Thyroid gland (tissue), 4 donors: ENCODE measurements around the gene PPM1F. TPM values are rescaled to one million over a fixed set of nuclear protein-coding genes. Genes with fewer than 3 reads are reported as not detected.
A peak's percentile ranks its signal among the peaks of the same experiment; 100 is the strongest.

Experiments
- DNase-seq, 2 donors: peaks; one replicate each; pipeline ENCODE4 v3.0.0-alpha.2; 2019
- H3K27ac ChIP-seq, 3 donors: fragments of 200-600 bp; sonication (generic); 1 replicate in 2 of 3; 2 replicates in 1 of 3; pipeline ENCODE4 v1.5.1; 2016 to 2019; ENCODE audit warnings: mild to moderate bottlenecking in 1 of 3, moderate library complexity in 1 of 3
- H3K27me3 ChIP-seq: fragments of 200-600 bp; sonication (generic); one replicate; pipeline ENCODE4 v1.5.1; 2019
- H3K36me3 ChIP-seq, 2 donors: fragments of 200-600 bp; sonication (generic); one replicate each; pipeline ENCODE4 v1.5.1; 2016 to 2019
- H3K4me1 ChIP-seq, 2 donors: fragments of 200-600 bp; sonication (generic); one replicate each; pipeline ENCODE4 v1.5.1; 2017 to 2019
- H3K4me3 ChIP-seq, 3 donors: fragments of 200-600 bp; sonication (generic); replicated peaks in 1 of 3; 1 replicate in 2 of 3; 2 replicates in 1 of 3; pipeline ENCODE4 v1.5.1; 2016; ENCODE audit warnings: mild to moderate bottlenecking in 1 of 3
- H3K9me3 ChIP-seq: fragments of 200-600 bp; sonication (generic); one replicate; pipeline ENCODE4 v1.5.1; 2017
- CTCF ChIP-seq, 6 experiments: fragments of 200-600 bp in 3 of 6; fragments of 450-650 bp in 3 of 6; sonication (generic) in 3 of 6; IDR thresholded peaks; one replicate each; pipeline ENCODE4 v1.5.1; 2016 to 2019; ENCODE audit warnings: antibody characterized with exemption in 6 of 6, mild to moderate bottlenecking in 2 of 6, inconsistent platforms in 1 of 6, moderate library complexity in 1 of 6
- POLR2A ChIP-seq, 2 donors: fragments of 450-650 bp; IDR thresholded peaks; one replicate each; pipeline ENCODE4 v1.6.1; 2017; ENCODE audit warnings: antibody characterized with exemption in 2 of 2, mild to moderate bottlenecking in 2 of 2, moderate library complexity in 1 of 2
- WGBS, 2 donors: methylation state at CpG; one replicate each; pipeline ENCODE4 v1.1.5; 2017; 5-methylcytosine and 5-hydroxymethylcytosine counted together
- intact Hi-C: fragments of 100-400 bp; cut with DNase I; formaldehyde crosslinking; loops from one replicate; pipeline ENCODE4 v1.15.1; 2023
- total RNA-seq, 4 donors: library from RNA; depleted of rRNA; stranded (reverse); fragments of >200 nt; gene quantifications; one replicate each; pipeline ENCODE4 v1.2.3, GENCODE V29; 2016

PPM1F gene
- total RNA-seq, 4 donors from 2014 or later, result 19.5 to 27.5 (median 26.2) TPM

DNA sequence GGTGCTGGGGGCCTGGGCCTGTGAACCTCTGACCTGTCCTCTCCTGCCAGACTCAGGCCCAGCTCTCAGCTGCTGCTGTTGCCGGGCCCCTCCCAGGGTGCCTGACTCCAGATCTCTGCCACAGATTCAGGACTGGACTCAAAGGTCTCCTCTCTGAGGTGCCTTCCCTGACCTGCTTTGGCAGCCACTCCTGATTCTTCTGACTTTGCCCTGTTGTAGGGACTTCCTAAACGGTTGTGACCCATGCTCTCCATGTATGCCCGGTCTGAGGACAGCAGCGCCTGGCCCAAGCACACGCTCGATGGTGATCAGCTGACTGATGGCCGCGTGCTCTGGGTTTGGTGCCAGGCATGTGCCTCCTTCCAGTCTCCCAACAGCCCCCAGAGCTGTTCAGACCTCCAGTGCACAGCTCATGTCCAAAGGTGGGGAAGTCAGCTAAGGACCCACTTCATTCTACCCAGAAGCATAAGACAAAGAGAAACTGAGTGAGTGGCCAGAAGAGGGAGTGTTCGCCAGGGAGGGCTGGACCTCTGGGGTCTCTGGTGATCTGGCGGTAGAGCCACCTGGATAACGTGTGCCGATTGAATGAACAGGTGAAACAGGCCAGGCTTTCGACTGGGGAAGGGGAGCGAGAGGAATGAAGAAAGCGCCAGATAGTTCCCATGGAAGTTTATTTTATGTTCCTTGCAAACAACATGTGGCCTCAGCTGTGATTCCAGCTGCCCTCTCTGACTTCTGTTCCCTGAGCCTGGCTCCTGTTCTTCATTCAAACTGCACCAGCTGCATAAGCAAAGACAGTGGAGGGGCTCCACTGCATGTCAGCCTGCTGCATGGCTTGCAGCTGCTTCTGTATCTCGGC, 38.0 kb upstream of the PPM1F start:
- intact Hi-C loops, result no loop called here
- WGBS, 2 donors, result 75 to 76% methylated on average over 12 to 16 of the region's 16 CpGs
- TF ChIP-seq CTCF (IDR thresholded peaks at IDR 0.05) (no peak), POLR2A (IDR thresholded peaks at IDR 0.05) (no peak)
- no peak overlapping the region for H3K27ac ChIP-seq
- no peaks in the 10 kb centered on the region for H3K36me3 ChIP-seq
- no peak overlapping the region for H3K4me3 ChIP-seq
- no peaks in the 10 kb centered on the region for H3K9me3 ChIP-seq
- H3K4me1 ChIP-seq, result no peaks in the 10 kb centered on the region
- no peak for DNase-seq
- no peaks in the 10 kb centered on the region for H3K27me3 ChIP-seq

DNA sequence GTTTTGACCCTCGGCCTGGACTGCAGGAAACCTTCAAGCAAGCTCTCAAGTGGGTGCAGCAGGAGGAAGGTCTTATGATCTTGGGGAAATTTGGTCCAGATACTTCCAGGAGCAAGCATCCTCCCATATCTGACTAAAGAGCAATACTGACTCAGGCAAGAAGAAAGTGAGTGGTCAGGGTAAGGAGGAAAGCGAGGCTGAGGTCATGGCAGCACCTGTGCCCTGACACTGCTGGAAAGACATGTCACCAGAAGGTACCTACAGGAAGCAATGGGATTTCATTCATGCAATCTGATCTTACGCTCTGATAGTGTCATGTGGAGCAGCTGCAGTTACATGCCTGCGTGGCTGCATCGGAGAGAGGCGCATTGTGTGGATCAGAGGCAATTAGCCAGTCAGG, 36.4 kb upstream of the PPM1F start:
- no peak overlapping the region for H3K27ac ChIP-seq
- H3K9me3 ChIP-seq, result no peaks in the 10 kb centered on the region
- intact Hi-C loops, result no loop called here
- 82 to 83% methylated on average over 6 of the region's 6 CpGs for WGBS, 2 donors
- H3K27me3 ChIP-seq, result no peaks in the 10 kb centered on the region
- no peak for TF ChIP-seq POLR2A (IDR thresholded peaks at IDR 0.05)
- no peak for TF ChIP-seq CTCF (IDR thresholded peaks at IDR 0.05)
- DNase-seq, result no peak
- H3K36me3 ChIP-seq, result no peaks in the 10 kb centered on the region
- no peaks in the 10 kb centered on the region for H3K4me1 ChIP-seq
- H3K4me3 ChIP-seq, result no peak overlapping the region

DNA sequence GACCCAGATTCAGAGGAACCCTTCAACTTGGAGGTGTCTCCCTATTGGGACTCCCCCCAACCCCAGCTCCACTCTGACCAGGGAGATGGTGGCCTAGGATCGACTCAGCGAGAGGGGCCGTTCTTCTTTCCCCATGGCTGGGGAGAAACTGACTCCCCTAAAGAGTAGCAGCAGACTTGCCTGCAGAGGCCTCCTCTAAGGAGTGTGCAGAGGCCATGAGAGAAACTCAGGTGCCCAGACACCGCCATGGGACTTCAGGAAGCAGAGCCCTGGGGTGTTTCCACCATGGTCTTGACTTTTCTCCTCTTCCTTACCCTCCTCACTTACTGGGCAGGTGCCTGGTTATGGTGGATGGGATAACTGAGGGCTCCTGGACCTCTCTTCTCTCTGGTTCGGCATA, 32.6 kb upstream of the PPM1F start:
- H3K27me3 ChIP-seq, result no peaks in the 10 kb centered on the region
- intact Hi-C loops, result no loop called here
- peaks cover 12 to 15% of the 10 kb centered on the region in 2 donors for H3K4me1 ChIP-seq
- TF ChIP-seq POLR2A (IDR thresholded peaks at IDR 0.05), result no peak
- 90 to 95% methylated on average over 5 of the region's 5 CpGs for WGBS, 2 donors
- no peaks in the 10 kb centered on the region for H3K36me3 ChIP-seq
- no peak overlapping the region for H3K27ac ChIP-seq
- DNase-seq, result no peak
- H3K4me3 ChIP-seq, result no peak overlapping the region
- H3K9me3 ChIP-seq, result no peaks in the 10 kb centered on the region

GRCh38 chr22:21984793-21985192, 32.1 kb upstream of the PPM1F start:
- 35 to 76% methylated on average over 3 to 6 of the region's 7 CpGs for WGBS, 2 donors

DNA sequence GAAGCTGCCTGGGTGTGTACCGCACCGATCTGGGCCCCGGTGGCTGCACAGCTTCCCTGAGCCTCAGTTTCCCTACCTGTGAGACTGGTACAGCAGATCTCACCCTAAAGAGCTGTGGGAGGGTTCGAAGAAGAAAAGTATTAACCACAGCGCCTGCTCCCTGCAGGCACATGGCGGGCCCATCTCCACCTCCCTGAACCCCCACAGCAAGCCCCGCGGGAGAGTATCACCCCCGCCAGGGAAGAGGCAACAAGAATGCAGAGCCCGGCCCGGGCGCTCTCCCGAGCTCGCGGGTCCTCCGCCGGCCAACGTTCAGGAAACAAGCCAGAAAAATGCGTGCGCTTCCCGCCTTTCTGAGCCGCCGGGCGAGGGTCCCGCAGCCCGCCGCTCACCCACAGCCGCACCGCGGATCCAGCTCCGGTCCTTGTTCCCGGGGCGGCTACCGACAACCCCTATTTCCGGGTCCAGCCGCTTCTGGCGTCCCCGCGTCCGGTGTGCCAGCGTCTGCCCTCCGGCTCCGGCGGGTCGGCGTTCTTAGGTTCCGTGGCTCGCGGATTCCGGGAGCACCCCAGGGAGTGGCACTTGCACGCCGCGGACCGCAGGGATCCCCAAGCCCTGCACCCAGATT, 29.8 kb upstream of the PPM1F start, which contains the start of gene TOP3B:
TSS of gene TOP3B (minus strand) at position 450 of the 628 bp plus-strand sequence. CDS start 7,078 bp downstream, outside the sequence.
- no peaks in the 10 kb centered on the region for H3K27me3 ChIP-seq
- no peaks in the 10 kb centered on the region for H3K9me3 ChIP-seq
- peaks cover 12 to 15% of the 10 kb centered on the region in 2 donors for H3K4me1 ChIP-seq
- peak within 1 kb of the TSS in 2 of 3 donors; percentile 61 to 82 for H3K27ac ChIP-seq
- no peaks in the 10 kb centered on the region for H3K36me3 ChIP-seq
- peak in 1 of 2 donors; percentile 37 for TF ChIP-seq POLR2A (IDR thresholded peaks at IDR 0.05)
- TF ChIP-seq CTCF (IDR thresholded peaks at IDR 0.05), result no peak
- H3K4me3 ChIP-seq, result peak within 1 kb of the TSS; percentile 34 to 73 (median 45)
- WGBS, 2 donors, result 0 to 1% methylated on average over 26 to 54 of the region's 54 CpGs
- peak; percentile 72 to 79 for DNase-seq
- intact Hi-C loops, result no loop called here

More at GRCh38 chr22:21984793-21985192, 32.1 kb upstream of the PPM1F start:
- Histone ChIP-seq H3K27me3 (no peaks in the 10 kb centered on the region), H3K27ac (no peak overlapping the region), H3K4me1 (peaks cover 12 to 15% of the 10 kb centered on the region in 2 donors), H3K4me3 (no peak overlapping the region), H3K36me3 (no peaks in the 10 kb centered on the region), H3K9me3 (no peaks in the 10 kb centered on the region)
- intact Hi-C loops, result no loop called here
- TF ChIP-seq POLR2A (IDR thresholded peaks at IDR 0.05) (no peak), CTCF (IDR thresholded peaks at IDR 0.05) (no peak)
- DNase-seq, result no peak
